ENCODE measurements around the gene EPDR1.
"Not testable (repeated sequence)": the region's sequence is repeated elsewhere in the genome, so short reads cannot be mapped to it uniquely, and the experiment has no call there.

EPDR1 gene

GRCh38 chr7:37943905-37944736 lies 23.7 kb downstream of the EPDR1 start:
- DNase-seq (no peak), ATAC-seq (replicated peaks) (no peak)
- Mint-ChIP-seq H3K27me3 (peaks cover 9 to 18% of the 10 kb centered on the region in 2 donors), H3K36me3 (ENCODE audit: insufficient read depth) (no peaks in the 10 kb centered on the region), H3K4me1 (ENCODE audit: low read depth in 2 of 2) (no peaks in the 10 kb centered on the region), H3K27ac (no peak overlapping the region), H3K9me3 (no peaks in the 10 kb centered on the region), H3K4me3 (no peak overlapping the region)

DNA sequence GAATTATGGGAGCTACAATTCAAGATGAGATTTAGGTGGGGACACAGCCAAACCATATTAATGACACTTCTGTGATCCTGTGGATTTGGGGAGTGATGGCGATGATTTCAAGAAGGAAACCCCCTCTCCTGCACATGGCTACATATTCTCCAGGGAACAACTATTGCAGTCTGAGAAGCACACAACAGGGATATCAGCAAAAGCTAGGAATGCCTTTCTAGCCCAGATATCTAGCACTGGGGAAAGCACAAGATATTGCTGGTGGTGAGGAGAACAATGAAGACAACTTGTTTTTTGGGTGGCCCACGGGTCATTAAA lies 24.3 kb downstream of the EPDR1 start:
- Mint-ChIP-seq H3K36me3 (ENCODE audit: insufficient read depth) (no peaks in the 10 kb centered on the region), H3K4me1 (ENCODE audit: low read depth in 2 of 2) (no peaks in the 10 kb centered on the region), H3K27ac (no peak overlapping the region), H3K4me3 (no peak overlapping the region), H3K27me3 (peaks cover 9 to 18% of the 10 kb centered on the region in 2 donors), H3K9me3 (no peaks in the 10 kb centered on the region)
- no peak for ATAC-seq (replicated peaks)
- DNase-seq, result no peak

GRCh38 chr7:37945336-37945735 lies 24.9 kb downstream of the EPDR1 start:
- H3K36me3 Mint-ChIP-seq (ENCODE audit: insufficient read depth), result no peaks in the 10 kb centered on the region
- H3K27ac Mint-ChIP-seq, result no peak overlapping the region
- no peaks in the 10 kb centered on the region for H3K4me1 Mint-ChIP-seq (ENCODE audit: low read depth in 2 of 2)
- DNase-seq (no peak), ATAC-seq (replicated peaks) (no peak)
- H3K4me3 Mint-ChIP-seq, result no peak overlapping the region
- H3K27me3 Mint-ChIP-seq, result peaks cover 9 to 18% of the 10 kb centered on the region in 2 donors
- H3K9me3 Mint-ChIP-seq, result no peaks in the 10 kb centered on the region

GRCh38 chr7:37947138-37947940 lies 26.9 kb downstream of the EPDR1 start:
- no peak overlapping the region for H3K4me3 Mint-ChIP-seq
- no peak overlapping the region for H3K27ac Mint-ChIP-seq
- DNase-seq, result no peak
- peaks cover 4 to 6% of the 10 kb centered on the region in 2 donors for H3K4me1 Mint-ChIP-seq (ENCODE audit: low read depth in 2 of 2)
- peaks cover 9 to 18% of the 10 kb centered on the region in 2 donors for H3K27me3 Mint-ChIP-seq
- no peaks in the 10 kb centered on the region for H3K9me3 Mint-ChIP-seq
- H3K36me3 Mint-ChIP-seq (ENCODE audit: insufficient read depth), result no peaks in the 10 kb centered on the region
- no peak for ATAC-seq (replicated peaks)

- H3K36me3 Mint-ChIP-seq (ENCODE audit: insufficient read depth), result no peaks in the 10 kb centered on the region
- H3K4me1 Mint-ChIP-seq (ENCODE audit: low read depth in 2 of 2), result peaks cover 5 to 7% of the 10 kb centered on the region in 2 donors
- no peak overlapping the region for H3K4me3 Mint-ChIP-seq
- no peaks in the 10 kb centered on the region for H3K9me3 Mint-ChIP-seq
- H3K27me3 Mint-ChIP-seq, result peaks cover 9 to 17% of the 10 kb centered on the region in 2 donors
- DNase-seq (no peak), ATAC-seq (replicated peaks) (no peak)
- H3K27ac Mint-ChIP-seq, result no peak overlapping the region
Measured at GRCh38 chr7:37947941-37948210, 27.4 kb downstream of the EPDR1 start.

DNA sequence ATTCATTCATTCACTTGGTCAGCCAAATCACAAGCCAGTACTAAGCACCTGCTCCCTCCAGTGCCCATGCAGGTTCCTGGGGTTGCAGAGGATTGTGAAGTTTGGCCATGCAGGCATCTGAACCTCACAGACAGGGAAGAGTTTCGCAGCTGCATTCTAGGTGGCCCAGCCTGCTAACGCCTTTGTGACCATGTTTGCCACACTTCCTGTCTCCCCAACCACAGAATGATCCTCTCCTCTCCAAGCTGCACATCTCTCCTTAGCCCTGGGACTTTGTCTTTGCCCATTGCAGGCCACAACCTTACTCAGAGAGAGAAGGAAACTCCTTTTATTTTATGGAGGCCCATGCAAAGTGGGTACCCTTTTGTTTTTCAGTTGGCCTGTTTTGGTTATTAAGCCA lies 31.8 kb downstream of the EPDR1 start:
- Mint-ChIP-seq H3K4me3 (no peak overlapping the region), H3K27me3 (peaks cover 4 to 9% of the 10 kb centered on the region in 2 donors), H3K27ac (no peak overlapping the region), H3K36me3 (ENCODE audit: insufficient read depth) (no peaks in the 10 kb centered on the region), H3K9me3 (no peaks in the 10 kb centered on the region), H3K4me1 (ENCODE audit: low read depth in 2 of 2) (peaks cover 5 to 7% of the 10 kb centered on the region in 2 donors)
- DNase-seq (no peak), ATAC-seq (replicated peaks) (no peak)

GRCh38 chr7:37954217-37954616 lies 33.8 kb downstream of the EPDR1 start:
- H3K4me3 Mint-ChIP-seq; ATAC-seq (replicated peaks); H3K4me1 Mint-ChIP-seq (ENCODE audit: low read depth in 2 of 2); H3K36me3 Mint-ChIP-seq (ENCODE audit: insufficient read depth); DNase-seq; H3K9me3 Mint-ChIP-seq; H3K27ac Mint-ChIP-seq: not testable (repeated sequence)
- peaks cover 10 to 11% of the 10 kb centered on the region in 2 donors for H3K27me3 Mint-ChIP-seq

GRCh38 chr7:37956791-37957190 lies 36.4 kb downstream of the EPDR1 start:
- H3K36me3 Mint-ChIP-seq (ENCODE audit: insufficient read depth), result no peaks in the 10 kb centered on the region
- H3K9me3 Mint-ChIP-seq, result peaks cover 0 to 2% of the 10 kb centered on the region in 2 donors
- H3K4me3 Mint-ChIP-seq, result no peak overlapping the region
- no peak overlapping the region for H3K27ac Mint-ChIP-seq
- DNase-seq, result no peak
- no peak for ATAC-seq (replicated peaks)
- peaks cover 10 to 27% of the 10 kb centered on the region in 2 donors for H3K27me3 Mint-ChIP-seq
- H3K4me1 Mint-ChIP-seq (ENCODE audit: low read depth in 2 of 2), result peaks cover 5 to 6% of the 10 kb centered on the region in 2 donors

DNA sequence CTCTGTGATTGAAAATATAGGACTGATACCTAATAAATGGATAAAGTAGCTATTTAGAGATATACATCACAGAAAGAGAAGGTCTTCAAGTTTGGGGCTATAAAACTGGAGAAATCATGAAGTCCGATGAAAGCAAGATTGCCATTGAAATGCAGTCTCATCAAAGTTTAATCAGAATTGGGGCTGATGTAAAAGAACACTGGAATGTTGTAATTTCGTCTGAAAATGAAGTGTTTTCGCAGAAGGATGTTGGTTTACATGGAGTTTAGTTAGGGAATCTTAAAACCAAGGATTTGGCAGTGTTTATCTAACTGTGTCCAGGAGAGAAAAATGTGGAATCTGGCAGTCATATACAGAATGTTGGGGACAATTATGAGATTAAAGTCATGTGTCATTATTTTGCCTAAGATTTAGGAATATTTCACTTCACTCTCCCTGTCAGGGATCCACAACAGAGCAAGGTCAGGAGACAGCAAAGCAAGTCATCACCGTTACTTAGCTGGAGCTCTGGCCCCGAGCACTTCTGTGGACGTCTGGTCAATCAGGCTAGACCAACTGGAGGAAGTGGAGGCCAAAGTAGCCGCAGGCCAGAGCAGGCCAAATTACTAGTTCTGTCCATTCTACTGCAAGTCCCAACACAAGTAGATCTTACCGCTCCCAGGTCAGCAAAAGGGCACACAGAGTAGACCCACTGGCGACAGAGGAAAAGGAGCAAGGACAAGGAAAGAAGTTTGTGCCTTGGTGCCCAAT lies 37.0 kb downstream of the EPDR1 start:
- DNase-seq, result no peak
- Mint-ChIP-seq H3K4me3 (no peak overlapping the region), H3K27ac (no peak overlapping the region), H3K9me3 (peaks cover 0 to 2% of the 10 kb centered on the region in 2 donors), H3K4me1 (ENCODE audit: low read depth in 2 of 2) (peaks cover under 1% of the 10 kb centered on the region in 2 donors), H3K36me3 (ENCODE audit: insufficient read depth) (no peaks in the 10 kb centered on the region), H3K27me3 (peaks cover 10 to 27% of the 10 kb centered on the region in 2 donors)
- ATAC-seq (replicated peaks), result no peak

DNA sequence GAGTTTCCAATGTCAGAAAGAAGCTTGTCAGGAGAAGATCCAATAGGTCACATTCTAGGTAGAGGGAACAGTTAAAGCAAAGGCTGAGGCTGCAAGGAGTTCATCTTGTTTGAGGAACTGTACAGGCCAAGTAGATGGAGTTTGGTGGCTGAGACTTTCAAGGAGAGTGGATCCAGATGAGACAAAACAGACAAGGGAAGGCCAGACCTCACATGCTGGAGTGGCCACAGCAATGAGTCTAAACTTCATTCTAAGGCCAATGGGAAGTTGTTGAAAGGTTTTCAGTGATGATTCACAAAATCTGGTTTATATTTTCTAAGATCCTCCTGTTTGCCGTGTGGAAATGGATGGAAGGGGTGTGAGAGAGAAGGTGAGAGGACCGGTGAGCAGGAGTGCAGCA lies 40.0 kb downstream of the EPDR1 start:
- H3K27me3 Mint-ChIP-seq, result peaks cover 8 to 27% of the 10 kb centered on the region in 2 donors
- peaks cover 0 to 2% of the 10 kb centered on the region in 2 donors for H3K9me3 Mint-ChIP-seq
- H3K4me3 Mint-ChIP-seq, result no peak overlapping the region
- no peak for DNase-seq
- no peaks in the 10 kb centered on the region for H3K36me3 Mint-ChIP-seq (ENCODE audit: insufficient read depth)
- H3K4me1 Mint-ChIP-seq (ENCODE audit: low read depth in 2 of 2), result no peaks in the 10 kb centered on the region
- no peak for ATAC-seq (replicated peaks)
- H3K27ac Mint-ChIP-seq, result no peak overlapping the region

GRCh38 chr7:37961251-37961650 lies 40.8 kb downstream of the EPDR1 start:
- Mint-ChIP-seq H3K9me3 (peaks cover 0 to 2% of the 10 kb centered on the region in 2 donors), H3K27me3 (peaks cover 5 to 27% of the 10 kb centered on the region in 2 donors), H3K4me3 (no peak overlapping the region), H3K36me3 (ENCODE audit: insufficient read depth) (no peaks in the 10 kb centered on the region), H3K27ac (no peak overlapping the region), H3K4me1 (ENCODE audit: low read depth in 2 of 2) (no peaks in the 10 kb centered on the region)
- ATAC-seq (replicated peaks) (no peak), DNase-seq (no peak)

GRCh38 chr7:37964196-37964595 lies 43.8 kb downstream of the EPDR1 start:
- H3K4me3 Mint-ChIP-seq, result no peak overlapping the region
- no peaks in the 10 kb centered on the region for H3K36me3 Mint-ChIP-seq (ENCODE audit: insufficient read depth)
- DNase-seq (no peak), ATAC-seq (replicated peaks) (no peak)
- no peak overlapping the region for H3K27ac Mint-ChIP-seq
- H3K9me3 Mint-ChIP-seq, result peaks cover 0 to 2% of the 10 kb centered on the region in 2 donors
- peaks cover 7 to 16% of the 10 kb centered on the region in 2 donors for H3K27me3 Mint-ChIP-seq
- H3K4me1 Mint-ChIP-seq (ENCODE audit: low read depth in 2 of 2), result no peaks in the 10 kb centered on the region

DNA sequence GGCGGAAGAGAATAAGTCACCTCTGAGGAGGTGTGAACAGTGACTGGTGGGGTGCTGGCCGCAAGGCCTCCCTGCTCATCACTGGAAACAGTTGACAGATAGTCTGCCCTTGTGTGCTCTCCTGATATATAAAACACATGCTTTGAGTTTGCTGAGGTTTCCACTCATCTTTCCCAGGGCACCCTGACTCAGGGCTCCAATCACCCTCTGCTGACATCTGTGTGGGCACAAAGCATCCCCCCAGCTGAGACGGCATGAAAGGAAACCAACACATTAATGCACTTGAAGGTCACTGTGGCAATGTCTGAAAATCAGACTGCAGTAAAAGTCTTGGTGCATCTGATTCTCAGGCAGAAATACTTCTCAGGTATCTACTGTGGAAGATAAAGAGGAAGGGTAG lies 49.8 kb downstream of the EPDR1 start:
- Mint-ChIP-seq H3K4me1 (ENCODE audit: low read depth in 2 of 2) (no peaks in the 10 kb centered on the region), H3K27ac (no peak overlapping the region), H3K27me3 (peaks cover 9 to 37% of the 10 kb centered on the region in 2 donors), H3K9me3 (no peaks in the 10 kb centered on the region), H3K36me3 (ENCODE audit: insufficient read depth) (peaks cover 3% of the 10 kb centered on the region), H3K4me3 (no peak overlapping the region)
- ATAC-seq (replicated peaks), result no peak
- no peak for DNase-seq
